Smooth muscle cell (in vitro differentiated cells): ENCODE results near the gene GPR84. TPM values are rescaled to one million over a fixed set of nuclear protein-coding genes. Genes with fewer than 3 reads are reported as not detected.
"Not testable (repeated sequence)": the region's sequence is repeated elsewhere in the genome, so short reads cannot be mapped to it uniquely, and the experiment has no call there.

Source experiments
- DNase-seq: peaks from one replicate; lab custom pipeline; 2025; ENCODE audit not compliant: unreplicated experiment; lab: John Stamatoyannopoulos, UW
- H2AFZ ChIP-seq: fragments of 200-600 bp; sonication (generic); 2 replicates; pipeline ENCODE4 v1.6.0; 2016; ENCODE audit warnings: antibody characterized with exemption, low read depth, mild to moderate bottlenecking
- H3F3A ChIP-seq: fragments of 200-600 bp; sonication (generic); 2 replicates; pipeline ENCODE4 v1.6.0; 2017; ENCODE audit warnings: antibody characterized with exemption, low read depth
- H3K27ac ChIP-seq: fragments of 200-600 bp; sonication (generic); 2 replicates; pipeline ENCODE4 v1.5.1; 2016; ENCODE audit warnings: low read depth, mild to moderate bottlenecking
- H3K27me3 ChIP-seq: fragments of 200-600 bp; sonication (generic); 2 replicates; pipeline ENCODE4 v1.6.1; 2016; ENCODE audit warnings: low read depth, mild to moderate bottlenecking
- H3K36me3 ChIP-seq: fragments of 200-600 bp; sonication (generic); 2 replicates; pipeline ENCODE4 v1.5.1; 2016; ENCODE audit warnings: low read depth
- H3K4me1 ChIP-seq: fragments of 200-600 bp; sonication (generic); 2 replicates; pipeline ENCODE4 v1.5.1; 2016; ENCODE audit warnings: low read depth
- H3K4me2 ChIP-seq: fragments of 200-600 bp; sonication (generic); 2 replicates; pipeline ENCODE4 v1.6.0; 2016; ENCODE audit warnings: mild to moderate bottlenecking
- H3K4me3 ChIP-seq: fragments of 200-600 bp; sonication (generic); 2 replicates; pipeline ENCODE4 v1.5.1; 2016; ENCODE audit warnings: mild to moderate bottlenecking
- H3K79me2 ChIP-seq: fragments of 200-600 bp; sonication (generic); 2 replicates; pipeline ENCODE4 v1.6.0; 2016; ENCODE audit warnings: low read depth, mild to moderate bottlenecking
- H3K9ac ChIP-seq: fragments of 200-600 bp; sonication (generic); 2 replicates; pipeline ENCODE4 v1.6.0; 2016; ENCODE audit warnings: low read depth
- H3K9me3 ChIP-seq: fragments of 200-600 bp; sonication (generic); replicated peaks from 2 replicates; pipeline ENCODE4 v1.5.1; 2016; ENCODE audit warnings: low read depth
- H4K20me1 ChIP-seq: fragments of 200-600 bp; sonication (generic); 2 replicates; pipeline ENCODE4 v1.6.0; 2016; ENCODE audit warnings: low read depth
- CTCF ChIP-seq: fragments of 200-600 bp; sonication (generic); IDR thresholded peaks from 2 replicates; pipeline ENCODE4 v1.5.1; 2017; ENCODE audit warnings: borderline replicate concordance, mild to moderate bottlenecking, antibody characterized with exemption; ENCODE audit not compliant: insufficient read depth, poor library complexity, severe bottlenecking
- WGBS: methylation state at CpG from one replicate; pipeline ENCODE4 v1.1.7; 2016; ENCODE audit warnings: low lambda C conversion rate; 5-methylcytosine and 5-hydroxymethylcytosine counted together
- polyA plus RNA-seq: library from polyadenylated mRNA; unstranded; fragments of >200 nt; fragmentation: Nextera tagmentation; extraction: Ambion mirVana; gene quantifications from 2 replicates; pipeline ENCODE4 v1.2.1, GENCODE V29; 2016
- total RNA-seq: library from RNA; depleted of rRNA; stranded (reverse); fragments of >200 nt; gene quantifications from 2 replicates; pipeline ENCODE4 v1.2.3, GENCODE V29; 2014

The GPR84 gene
- total and polyA plus RNA-seq, 2 experiments from 2014 or later: 0.13 TPM; not detected in 1

- Histone ChIP-seq H4K20me1 (peaks cover 42% of the 10 kb centered on the region), H3K9me3 (no peaks in the 10 kb centered on the region), H3K36me3 (no peaks in the 10 kb centered on the region), H3F3A (no peaks in the 10 kb centered on the region), H2AFZ (no peak overlapping the region), H3K79me2 (peaks cover 80% of the 10 kb centered on the region), H3K27ac (no peak overlapping the region), H3K9ac (no peak overlapping the region), H3K4me1 (peaks cover 14% of the 10 kb centered on the region), H3K27me3 (no peaks in the 10 kb centered on the region), H3K4me3 (no peak overlapping the region), H3K4me2 (no peak overlapping the region)
- WGBS: 70% methylated on average over 6 of the region's 6 CpGs
- no peak for TF ChIP-seq CTCF
- no peak for DNase-seq
Measured at GRCh38 chr12:54328595-54329337, 35.5 kb downstream of the GPR84 start.

GRCh38 chr12:54325442-54326109 lies 38.7 kb downstream of the GPR84 start:
- Histone ChIP-seq H4K20me1 (peaks cover 12% of the 10 kb centered on the region), H3K9ac (peak overlapping the region; percentile 98), H3K79me2 (peaks cover 53% of the 10 kb centered on the region), H3K27ac (peak overlapping the region; percentile 88), H3K4me2 (peak overlapping the region; percentile 97), H2AFZ (peak overlapping the region; percentile 65), H3K4me1 (peaks cover 14% of the 10 kb centered on the region), H3K4me3 (peak overlapping the region; percentile 80)
- H3K27me3 ChIP-seq, H3K36me3 ChIP-seq, H3F3A ChIP-seq, DNase-seq, H3K9me3 ChIP-seq: not testable (repeated sequence)
- WGBS: 67% methylated on average over 22 of the region's 22 CpGs

- Histone ChIP-seq H2AFZ (peak within 1 kb of the TSS; percentile 83), H3K36me3 (no peaks in the 10 kb centered on the region), H3K27me3 (no peaks in the 10 kb centered on the region), H3K79me2 (peaks cover 47% of the 10 kb centered on the region), H3K4me2 (peak within 1 kb of the TSS; percentile 97), H3K27ac (peak within 1 kb of the TSS; percentile 88), H3K9me3 (no peaks in the 10 kb centered on the region), H3K9ac (peak within 1 kb of the TSS; percentile 98), H3F3A (no peaks in the 10 kb centered on the region), H3K4me1 (peaks cover 14% of the 10 kb centered on the region), H4K20me1 (peaks cover 10% of the 10 kb centered on the region), H3K4me3 (peak within 1 kb of the TSS; percentile 80)
- DNase-seq: peak; percentile 90
- TF ChIP-seq CTCF: peak; percentile 65
- WGBS: 1% methylated on average over 34 of the region's 34 CpGs
Measured at GRCh38 chr12:54324617-54325441, 39.5 kb downstream of the GPR84 start, which contains the start of gene COPZ1. COPZ1 (plus strand) TSS chr12:54325131; CDS start chr12:54325164, 33 bp downstream.

GRCh38 chr12:54321363-54321762 lies 42.9 kb downstream of the GPR84 start:
- Histone ChIP-seq H3K36me3 (no peaks in the 10 kb centered on the region), H3K27me3 (no peaks in the 10 kb centered on the region), H3K4me3 (no peak overlapping the region), H3K4me1 (peaks cover 7% of the 10 kb centered on the region), H2AFZ (no peak overlapping the region), H3K9me3 (no peaks in the 10 kb centered on the region), H3F3A (no peaks in the 10 kb centered on the region), H3K27ac (no peak overlapping the region), H3K9ac (no peak overlapping the region), H4K20me1 (no peaks in the 10 kb centered on the region), H3K79me2 (peaks cover 13% of the 10 kb centered on the region), H3K4me2 (no peak overlapping the region)
- 90% methylated on average over 5 of the region's 5 CpGs for WGBS
- DNase-seq: no peak
- TF ChIP-seq CTCF: no peak
